IMR-90 (cell line): Measurements from ENCODE around the gene LAMB1. TPM values are rescaled to one million over a fixed set of nuclear protein-coding genes. Genes with fewer than 3 reads are reported as not detected.
A peak's percentile ranks its signal among the peaks of the same experiment; 100 is the strongest.

Experiments
- ATAC-seq: fragments of 200-7000 bp; cut with Tn5 transposase; 2 replicates; pipeline ENCODE4 v1.9.1; 2020; ENCODE audit warnings: low read depth, mild to moderate bottlenecking, moderate library complexity
- BruUV-seq: library from RNA; stranded (reverse); fragments of 400-500 nt; replicated peaks from 2 replicates; lab custom pipeline; 2021; lab: Mats Ljungman, UMichigan
- CTCF ChIA-PET: fragments of 300-600 bp; formaldehyde crosslinking; extraction: SDS; loops from one replicate; lab custom pipeline; 2021; ENCODE audit warnings: antibody characterized with exemption; lab: Yijun Ruan, JAX
- POLR2A ChIA-PET: fragments of 300-600 bp; sonication (Branson Sonifier 250); formaldehyde crosslinking; loops from one replicate; lab custom pipeline; 2022; ENCODE audit warnings: antibody characterized with exemption; ENCODE audit not compliant: unreplicated experiment; lab: Charles Lee
- DNase-seq: peaks from one replicate; pipeline ENCODE4 v3.0.0; 2013
- H2AFZ ChIP-seq: replicated peaks from 2 replicates; pipeline ENCODE3; 2013; ENCODE audit warnings: low read length, mild to moderate bottlenecking; ENCODE audit not compliant: poor library complexity
- H2AK5ac ChIP-seq: 2 replicates; pipeline ENCODE4 v1.6.1; 2013; ENCODE audit warnings: low read depth, low read length, inconsistent platforms
- H2AK9ac ChIP-seq: replicated peaks from 2 replicates; pipeline ENCODE3; 2013; ENCODE audit warnings: mild to moderate bottlenecking, low read depth, low read length, moderate library complexity; ENCODE audit not compliant: poor library complexity
- H2BK120ac ChIP-seq: 2 replicates; pipeline ENCODE4 v1.6.1; 2013; ENCODE audit warnings: low read depth, low read length, inconsistent platforms
- H2BK15ac ChIP-seq: 3 replicates; pipeline ENCODE4 v1.6.1; 2013; ENCODE audit warnings: low read depth, low read length, inconsistent platforms
- H2BK20ac ChIP-seq: 2 replicates; pipeline ENCODE4 v1.6.1; 2013; ENCODE audit warnings: low read depth, mild to moderate bottlenecking, inconsistent platforms, low read length, moderate library complexity
- H2BK5ac ChIP-seq: 2 replicates; pipeline ENCODE4 v1.6.1; 2013; ENCODE audit warnings: mild to moderate bottlenecking, low read depth, low read length, inconsistent platforms; ENCODE audit not compliant: poor library complexity, severe bottlenecking
- H3K14ac ChIP-seq: replicated peaks from 2 replicates; pipeline ENCODE4 v1.6.1; 2013; ENCODE audit warnings: low read depth, low read length, inconsistent platforms
- H3K18ac ChIP-seq: 2 replicates; pipeline ENCODE4 v1.6.1; 2013; ENCODE audit warnings: low read depth, low read length, control low read depth
- H3K23ac ChIP-seq: 2 replicates; pipeline ENCODE4 v1.6.1; 2013; ENCODE audit warnings: low read depth, low read length, inconsistent platforms
- H3K27ac ChIP-seq: 2 replicates; pipeline ENCODE4 v1.5.1; 2013; ENCODE audit warnings: mild to moderate bottlenecking, control low read depth, low read length; ENCODE audit not compliant: insufficient read depth
- H3K27me3 ChIP-seq: 2 replicates; pipeline ENCODE4 v1.6.1; 2013; ENCODE audit warnings: low read length; ENCODE audit not compliant: control insufficient read depth, insufficient read depth
- H3K36me3 ChIP-seq: 2 replicates; pipeline ENCODE4 v1.6.1; 2013; ENCODE audit warnings: low read length, mixed read lengths; ENCODE audit not compliant: control insufficient read depth, insufficient read depth
- H3K4ac ChIP-seq: 2 replicates; pipeline ENCODE4 v1.6.1; 2013; ENCODE audit warnings: low read depth, low read length, inconsistent platforms
- H3K4me1 ChIP-seq: 2 replicates; pipeline ENCODE4 v1.6.1; 2013; ENCODE audit warnings: low read length, mixed read lengths; ENCODE audit not compliant: control insufficient read depth, insufficient read depth
- H3K4me2 ChIP-seq: 2 replicates; pipeline ENCODE4 v1.6.1; 2013; ENCODE audit warnings: low read depth, mild to moderate bottlenecking, control low read depth, low read length, moderate library complexity
- H3K4me3 ChIP-seq: 2 replicates; pipeline ENCODE4 v1.5.1; 2013; ENCODE audit warnings: low read depth, mild to moderate bottlenecking, control low read depth, low read length, moderate library complexity; ENCODE audit not compliant: insufficient read depth
- H3K56ac ChIP-seq: 2 replicates; pipeline ENCODE4 v1.6.1; 2013; ENCODE audit warnings: low read length, inconsistent platforms; ENCODE audit not compliant: insufficient read depth; ENCODE audit errors: extremely low read depth
- H3K79me1 ChIP-seq, 2 experiments: 2 replicates each; pipeline ENCODE4 v1.6.1; 2013; ENCODE audit warnings: low read length in 2 of 2, inconsistent platforms in 1 of 2, low read depth in 1 of 2
- H3K9ac ChIP-seq: 2 replicates; pipeline ENCODE4 v1.6.1; 2013; ENCODE audit warnings: low read depth, low read length, control low read depth
- H3K9me1 ChIP-seq: 2 replicates; pipeline ENCODE4 v1.6.1; 2013; ENCODE audit warnings: low read length, inconsistent platforms; ENCODE audit not compliant: insufficient read depth
- H3K9me3 ChIP-seq: 2 replicates; pipeline ENCODE4 v1.6.1; 2013; ENCODE audit warnings: low read length; ENCODE audit not compliant: control insufficient read depth, insufficient read depth
- H4K20me1 ChIP-seq: 2 replicates; pipeline ENCODE4 v1.6.1; 2013; ENCODE audit warnings: low read length, inconsistent platforms; ENCODE audit not compliant: insufficient read depth
- H4K5ac ChIP-seq: 2 replicates; pipeline ENCODE4 v1.6.1; 2013; ENCODE audit warnings: mild to moderate bottlenecking, low read depth, low read length, control low read depth
- H4K8ac ChIP-seq, 2 experiments: 2 replicates each; pipeline ENCODE4 v1.6.1; 2013; ENCODE audit warnings: low read depth in 2 of 2, low read length in 2 of 2, control low read depth in 1 of 2, inconsistent platforms in 1 of 2
- H4K91ac ChIP-seq: 2 replicates; pipeline ENCODE4 v1.6.1; 2013; ENCODE audit warnings: low read depth, low read length, inconsistent platforms; ENCODE audit not compliant: insufficient read depth
- CEBPB ChIP-seq: IDR thresholded peaks from 2 replicates; pipeline ENCODE4 v1.6.1; 2012; ENCODE audit warnings: low read depth, low read length, improper control_type of control experiment
- FOS ChIP-seq: fragments of 150-350 bp; IDR thresholded peaks from 2 replicates; pipeline ENCODE4 v1.6.1; 2016; ENCODE audit warnings: low read depth, low read length
- MAFK ChIP-seq: IDR thresholded peaks from 2 replicates; pipeline ENCODE4 v1.6.1; 2012; ENCODE audit warnings: low read depth, low read length, improper control_type of control experiment
- USF2 ChIP-seq: fragments of 150-350 bp; IDR thresholded peaks from 2 replicates; pipeline ENCODE4 v1.6.1; 2017; ENCODE audit warnings: mild to moderate bottlenecking, antibody characterized with exemption, low read length, low read depth
- WGBS, 2 experiments: methylation state at CpG; one replicate each; pipeline versions ENCODE4 v1.1.5 to v1.1.7; 2013; ENCODE audit warnings: missing lambda C conversion rate in 2 of 2; ENCODE audit not compliant: insufficient read length in 1 of 2; ENCODE audit errors: extremely low coverage in 2 of 2; 5-methylcytosine and 5-hydroxymethylcytosine counted together
- dilution Hi-C: fragments of 300-500 bp; cut with HindIII; formaldehyde crosslinking; loops from one replicate; pipeline ENCODE4 v1.14.3; 2018; ENCODE audit warnings: low sequenced_read_pairs; ENCODE audit not compliant: unreplicated experiment
- in situ Hi-C: fragments of 300-500 bp; cut with MboI; formaldehyde crosslinking; loops from 3 replicates; pipeline ENCODE4 v1.14.3; 2019; ENCODE audit warnings: low sequenced_read_pairs, inconsistent platforms, mixed read lengths
- intact Hi-C: fragments of 100-400 bp; cut with micrococcal nuclease; formaldehyde crosslinking; loops from 2 replicates; pipeline ENCODE4 v1.10.0; 2022
- polyA plus RNA-seq, 3 experiments: library from polyadenylated mRNA; depleted of rRNA; stranded (reverse); fragments of >200 nt; gene quantifications; 2 replicates each; pipeline ENCODE4 v1.2.3, GENCODE V29; 2012; ENCODE audit warnings: low replicate concordance in 1 of 3
- total RNA-seq: library from RNA; depleted of rRNA; stranded (reverse); fragments of >200 nt; gene quantifications from 2 replicates; pipeline ENCODE4 v1.2.3, GENCODE V29; 2012
- TF ChIP-seq, protein P1 (sequence below): conservative IDR thresholded peaks from 2 replicates; pipeline ENCODE4 v1.5.1; 2012; ENCODE audit warnings: mild to moderate bottlenecking, low read depth, low read length, improper control_type of control experiment

Gene LAMB1
- total and polyA plus RNA-seq, 2 of the 4 experiments (the other 2 are of a cell fraction), result 114 to 117 TPM

- no peak overlapping the region for H3K56ac ChIP-seq
- no peak overlapping the region for H2AFZ ChIP-seq
- in situ Hi-C loops (no loop called here), dilution Hi-C loops (no loop called here), intact Hi-C loops (no loop called here)
- H3K9ac ChIP-seq, result no peak overlapping the region
- ChIA-PET CTCF (no interaction called here), POLR2A (no interaction called here)
- no peak overlapping the region for H4K5ac ChIP-seq
- no peak overlapping the region for H2BK20ac ChIP-seq
- H2BK120ac ChIP-seq, result 0 out of 2 replicates have a peak overlapping the region, but pooled peaks have one; percentile 42
- H3K4me1 ChIP-seq, result peaks cover 12% of the 10 kb centered on the region
- 0 out of 2 replicates have a peak overlapping the region, but pooled peaks have one; percentile 74 for H3K14ac ChIP-seq
- H3K18ac ChIP-seq, result no peak overlapping the region
- ATAC-seq, result no peak
- no peak overlapping the region; a peak in 1 of 4 replicates for H4K8ac ChIP-seq
- no peaks in the 10 kb centered on the region for H3K9me3 ChIP-seq
- H3K4me2 ChIP-seq, result no peak overlapping the region
- peak overlapping the region; percentile 46; the same call in 1 of the 2 replicates for H3K4ac ChIP-seq
- peak overlapping the region; percentile 70; the same call in 1 of the 3 replicates for H2BK15ac ChIP-seq
- H3K79me1 ChIP-seq, result no peaks in the 10 kb centered on the region
- no peak overlapping the region for H3K23ac ChIP-seq
- H2AK5ac ChIP-seq, result no peak overlapping the region
- no peak overlapping the region for H3K27ac ChIP-seq
- peaks cover 2% of the 10 kb centered on the region; the same call in 1 of the 2 replicates for H3K9me1 ChIP-seq
- H2AK9ac ChIP-seq, result no peak overlapping the region
- H4K91ac ChIP-seq, result no peak overlapping the region
- WGBS, 2 experiments, result no CpG with 5 or more reads among the region's 1 CpG
- no peaks in the 10 kb centered on the region for H3K27me3 ChIP-seq
- BruUV-seq, result no TSS peak
- peak overlapping the region; percentile 15 for H2BK5ac ChIP-seq
- TF ChIP-seq, protein P1, sequence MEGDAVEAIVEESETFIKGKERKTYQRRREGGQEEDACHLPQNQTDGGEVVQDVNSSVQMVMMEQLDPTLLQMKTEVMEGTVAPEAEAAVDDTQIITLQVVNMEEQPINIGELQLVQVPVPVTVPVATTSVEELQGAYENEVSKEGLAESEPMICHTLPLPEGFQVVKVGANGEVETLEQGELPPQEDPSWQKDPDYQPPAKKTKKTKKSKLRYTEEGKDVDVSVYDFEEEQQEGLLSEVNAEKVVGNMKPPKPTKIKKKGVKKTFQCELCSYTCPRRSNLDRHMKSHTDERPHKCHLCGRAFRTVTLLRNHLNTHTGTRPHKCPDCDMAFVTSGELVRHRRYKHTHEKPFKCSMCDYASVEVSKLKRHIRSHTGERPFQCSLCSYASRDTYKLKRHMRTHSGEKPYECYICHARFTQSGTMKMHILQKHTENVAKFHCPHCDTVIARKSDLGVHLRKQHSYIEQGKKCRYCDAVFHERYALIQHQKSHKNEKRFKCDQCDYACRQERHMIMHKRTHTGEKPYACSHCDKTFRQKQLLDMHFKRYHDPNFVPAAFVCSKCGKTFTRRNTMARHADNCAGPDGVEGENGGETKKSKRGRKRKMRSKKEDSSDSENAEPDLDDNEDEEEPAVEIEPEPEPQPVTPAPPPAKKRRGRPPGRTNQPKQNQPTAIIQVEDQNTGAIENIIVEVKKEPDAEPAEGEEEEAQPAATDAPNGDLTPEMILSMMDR, result no peak
- TF ChIP-seq MAFK (no peak), USF2 (no peak), CEBPB (no peak), FOS (no peak)
- H4K20me1 ChIP-seq, result no peaks in the 10 kb centered on the region
- H3K36me3 ChIP-seq, result no peaks in the 10 kb centered on the region
- H3K4me3 ChIP-seq, result no peak overlapping the region
- DNase-seq, result no peak
Measured at GRCh38 chr7:108027239-108027638, 24.3 kb upstream of the LAMB1 start.
